ENCODE results near the gene PKN1. TPM values are rescaled to one million over a fixed set of nuclear protein-coding genes. Genes with fewer than 3 reads are reported as not detected.

PKN1 gene
- total and polyA plus RNA-seq, 2 of the 4 experiments (the other 2 are of a cell fraction) = 39.1 to 41.4 TPM

DNA sequence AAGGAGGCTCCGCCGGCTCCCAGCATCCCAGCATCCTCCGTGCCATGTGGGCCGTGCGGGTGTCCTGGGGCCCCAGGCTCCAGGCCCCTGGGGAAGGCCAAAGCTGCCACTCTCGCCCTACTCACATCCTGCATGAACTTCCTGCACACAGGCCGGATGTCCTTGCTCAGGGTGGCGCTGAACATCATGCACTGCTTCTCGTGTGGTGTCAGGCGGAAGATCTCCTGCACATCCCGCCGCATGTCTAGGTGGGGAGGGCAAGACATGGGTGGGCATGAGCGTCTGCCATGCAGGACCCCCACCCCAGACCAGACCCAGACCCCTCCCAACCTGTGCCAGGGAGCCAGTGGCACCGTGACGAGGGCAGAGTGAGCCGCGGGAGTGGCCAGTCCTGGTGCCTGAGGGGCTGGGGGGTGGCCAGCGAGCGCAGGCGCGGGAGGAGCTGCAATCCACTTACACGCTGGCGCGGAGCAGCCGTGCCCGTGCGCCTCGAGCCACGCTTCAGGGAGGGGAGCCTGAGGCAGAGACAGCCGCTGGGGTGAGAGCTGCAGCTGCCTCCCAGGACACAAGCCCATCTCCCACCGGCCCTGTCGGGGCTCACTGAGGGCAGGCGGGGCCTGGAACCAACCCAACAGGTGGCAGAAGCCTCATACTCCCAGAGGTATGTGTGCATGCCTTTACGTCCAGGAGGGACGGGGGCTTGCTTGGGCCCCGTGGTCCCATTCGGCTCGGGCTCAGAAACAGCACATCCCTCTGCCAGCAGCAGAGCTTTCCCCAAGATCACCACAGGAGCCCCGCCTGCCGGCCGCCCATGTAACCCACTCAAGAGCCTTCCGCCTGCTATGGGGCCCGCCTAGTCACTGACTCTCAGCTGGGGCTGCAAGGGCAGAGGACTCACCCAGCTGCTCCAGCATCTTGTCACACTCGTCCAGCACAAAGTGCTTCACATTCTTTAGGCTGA is 22.7 kb upstream of the PKN1 start (continued):
- TF ChIP-seq RCOR1 (IDR thresholded peaks at IDR 0.05; ENCODE audit: insufficient replicate concordance, low read length) = no peak

DNA sequence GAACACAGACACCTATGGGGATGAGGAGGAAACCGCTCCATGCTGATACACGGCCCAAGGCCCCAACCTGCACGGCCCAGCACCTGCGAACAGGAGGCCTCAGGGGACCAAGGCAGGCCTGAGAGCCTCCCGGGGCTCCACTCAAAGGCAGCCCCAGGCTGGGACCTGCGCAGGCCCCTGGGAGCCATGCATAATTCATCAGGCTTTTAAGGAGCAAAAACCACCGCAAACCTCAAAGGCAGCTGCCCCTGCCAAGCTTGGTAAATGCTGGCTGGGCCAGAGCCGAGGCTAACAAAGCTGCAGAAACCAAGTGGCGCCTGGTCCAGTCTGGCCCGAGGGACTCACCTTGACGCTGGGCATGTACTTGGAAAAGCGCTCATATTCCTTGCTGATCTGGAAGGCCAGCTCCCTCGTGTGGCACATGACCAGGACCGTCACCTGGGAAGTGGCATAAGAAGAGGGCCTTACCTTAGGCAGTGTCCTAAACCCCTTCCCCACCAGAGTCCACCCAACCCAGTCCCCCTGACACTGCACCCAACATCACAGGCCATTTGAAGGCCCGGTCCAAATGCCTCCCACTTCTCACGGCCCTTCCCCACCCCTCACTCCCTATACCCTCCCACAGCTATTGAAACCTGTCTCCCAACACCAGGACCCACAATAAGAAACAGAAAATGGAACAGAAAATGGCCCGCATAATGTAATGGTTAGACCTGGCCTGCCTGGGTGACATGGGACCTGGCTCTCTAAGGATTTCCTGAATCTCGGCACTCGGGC is 21.8 kb upstream of the PKN1 start:
- TF ChIP-seq FOS (IDR thresholded peaks at IDR 0.05; ENCODE audit: low read depth, low read length) (no peak), POLR2A (IDR thresholded peaks at IDR 0.05; ENCODE audit: low read depth, low read length) (no peak), SMC3 (IDR thresholded peaks at IDR 0.05; ENCODE audit: low read depth, low read length) (no peak), BHLHE40 (IDR thresholded peaks at IDR 0.05; ENCODE audit: low read depth, low read length) (no peak), RAD21 (IDR thresholded peaks at IDR 0.05; ENCODE audit: low read length) (no peak), CEBPB (IDR thresholded peaks at IDR 0.05; ENCODE audit: low read depth, low read length) (no peak), CHD1 (IDR thresholded peaks at IDR 0.05; ENCODE audit: low read depth, low read length) (no peak), RFX5 (IDR thresholded peaks at IDR 0.05; ENCODE audit: low read depth, low read length) (no peak), MXI1 (IDR thresholded peaks at IDR 0.05; ENCODE audit: borderline replicate concordance, low read depth, low read length) (no peak)
- TF ChIP-seq, protein P1, sequence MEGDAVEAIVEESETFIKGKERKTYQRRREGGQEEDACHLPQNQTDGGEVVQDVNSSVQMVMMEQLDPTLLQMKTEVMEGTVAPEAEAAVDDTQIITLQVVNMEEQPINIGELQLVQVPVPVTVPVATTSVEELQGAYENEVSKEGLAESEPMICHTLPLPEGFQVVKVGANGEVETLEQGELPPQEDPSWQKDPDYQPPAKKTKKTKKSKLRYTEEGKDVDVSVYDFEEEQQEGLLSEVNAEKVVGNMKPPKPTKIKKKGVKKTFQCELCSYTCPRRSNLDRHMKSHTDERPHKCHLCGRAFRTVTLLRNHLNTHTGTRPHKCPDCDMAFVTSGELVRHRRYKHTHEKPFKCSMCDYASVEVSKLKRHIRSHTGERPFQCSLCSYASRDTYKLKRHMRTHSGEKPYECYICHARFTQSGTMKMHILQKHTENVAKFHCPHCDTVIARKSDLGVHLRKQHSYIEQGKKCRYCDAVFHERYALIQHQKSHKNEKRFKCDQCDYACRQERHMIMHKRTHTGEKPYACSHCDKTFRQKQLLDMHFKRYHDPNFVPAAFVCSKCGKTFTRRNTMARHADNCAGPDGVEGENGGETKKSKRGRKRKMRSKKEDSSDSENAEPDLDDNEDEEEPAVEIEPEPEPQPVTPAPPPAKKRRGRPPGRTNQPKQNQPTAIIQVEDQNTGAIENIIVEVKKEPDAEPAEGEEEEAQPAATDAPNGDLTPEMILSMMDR (conservative IDR thresholded peaks at IDR 0.05; ENCODE audit: low read depth, low read length) = no peak
- TF ChIP-seq, protein P2, sequence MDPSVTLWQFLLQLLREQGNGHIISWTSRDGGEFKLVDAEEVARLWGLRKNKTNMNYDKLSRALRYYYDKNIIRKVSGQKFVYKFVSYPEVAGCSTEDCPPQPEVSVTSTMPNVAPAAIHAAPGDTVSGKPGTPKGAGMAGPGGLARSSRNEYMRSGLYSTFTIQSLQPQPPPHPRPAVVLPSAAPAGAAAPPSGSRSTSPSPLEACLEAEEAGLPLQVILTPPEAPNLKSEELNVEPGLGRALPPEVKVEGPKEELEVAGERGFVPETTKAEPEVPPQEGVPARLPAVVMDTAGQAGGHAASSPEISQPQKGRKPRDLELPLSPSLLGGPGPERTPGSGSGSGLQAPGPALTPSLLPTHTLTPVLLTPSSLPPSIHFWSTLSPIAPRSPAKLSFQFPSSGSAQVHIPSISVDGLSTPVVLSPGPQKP (IDR thresholded peaks at IDR 0.05; ENCODE audit: borderline replicate concordance, low read depth, low read length) = no peak
- POLR2A ChIA-PET (ENCODE audit: unreplicated experiment) = no interaction called here
- peak overlapping the region; percentile 61 for H2AK9ac ChIP-seq (replicated peaks; ENCODE audit: low read depth, low read length, poor library complexity)

More for the DNA sequence above, 21.8 kb upstream of the PKN1 start:
- Histone ChIP-seq H2BK15ac (ENCODE audit: low read depth, low read length) (no peak overlapping the region), H3K4me2 (ENCODE audit: low read depth, low read length) (no peak overlapping the region), H3K14ac (replicated peaks; ENCODE audit: low read depth, low read length) (no peak overlapping the region), H3K9me1 (ENCODE audit: insufficient read depth, low read length) (peaks cover 4% of the 10 kb centered on the region; the same call in 1 of the 2 replicates), H2BK20ac (ENCODE audit: low read depth, low read length) (no peak overlapping the region), H3K27me3 (ENCODE audit: control insufficient read depth, insufficient read depth, low read length) (no peaks in the 10 kb centered on the region), H3K27ac (ENCODE audit: insufficient read depth, low read length) (no peak overlapping the region), H4K91ac (ENCODE audit: insufficient read depth, low read depth, low read length) (no peak overlapping the region), H4K8ac (ENCODE audit: low read depth in 2 of 2, low read length in 2 of 2) (no peak overlapping the region), H2AFZ (replicated peaks; ENCODE audit: low read length, poor library complexity) (no peak overlapping the region), H3K4ac (ENCODE audit: low read depth, low read length) (no peak overlapping the region), H4K5ac (ENCODE audit: low read depth, low read length) (no peak overlapping the region), H3K4me1 (ENCODE audit: control insufficient read depth, insufficient read depth, low read length) (peaks cover 7% of the 10 kb centered on the region; the same call in 1 of the 2 replicates), H2BK120ac (ENCODE audit: low read depth, low read length) (no peak overlapping the region), H4K20me1 (ENCODE audit: insufficient read depth, low read length) (peaks cover 72% of the 10 kb centered on the region), H3K23ac (ENCODE audit: low read depth, low read length) (no peak overlapping the region), H3K79me1 (ENCODE audit: low read depth in 1 of 2, low read length in 2 of 2) (peaks cover 0 to 41% of the 10 kb centered on the region in 2 experiments; a peak in 3 of 4 replicates), H3K56ac (ENCODE audit: extremely low read depth, insufficient read depth, low read length) (no peak overlapping the region), H3K36me3 (ENCODE audit: control insufficient read depth, insufficient read depth, low read length) (peaks cover 61% of the 10 kb centered on the region), H3K9ac (ENCODE audit: low read depth, low read length) (no peak overlapping the region), H2AK5ac (ENCODE audit: low read depth, low read length) (no peak overlapping the region), H3K9me3 (ENCODE audit: control insufficient read depth, insufficient read depth, low read length) (no peaks in the 10 kb centered on the region), H2BK5ac (ENCODE audit: low read depth, low read length, poor library complexity, severe bottlenecking) (no peak overlapping the region), H3K4me3 (ENCODE audit: insufficient read depth, low read depth, low read length) (no peak overlapping the region), H3K18ac (ENCODE audit: low read depth, low read length) (no peak overlapping the region)
- WGBS, 2 experiments (ENCODE audit: extremely low coverage in 2 of 2, insufficient read length in 1 of 2) = 96% methylated on average over 14 of the region's 19 CpGs; no CpG with 5 or more reads in 1 of the 2 experiments
- no peak for ATAC-seq (ENCODE audit: low read depth)
- in situ Hi-C loops (cut with MboI; ENCODE audit: low sequenced_read_pairs) = no loop called here
- CTCF ChIA-PET = no interaction called here
- intact Hi-C loops (cut with micrococcal nuclease) = no loop called here
- dilution Hi-C loops (cut with HindIII; ENCODE audit: low sequenced_read_pairs, unreplicated experiment) = no loop called here
- BruUV-seq (replicated peaks) = no TSS peak
- DNase-seq = no peak

Data from IMR-90 (cell line).